ENCODE results near the gene RUNX2.

The RUNX2 gene

DNA sequence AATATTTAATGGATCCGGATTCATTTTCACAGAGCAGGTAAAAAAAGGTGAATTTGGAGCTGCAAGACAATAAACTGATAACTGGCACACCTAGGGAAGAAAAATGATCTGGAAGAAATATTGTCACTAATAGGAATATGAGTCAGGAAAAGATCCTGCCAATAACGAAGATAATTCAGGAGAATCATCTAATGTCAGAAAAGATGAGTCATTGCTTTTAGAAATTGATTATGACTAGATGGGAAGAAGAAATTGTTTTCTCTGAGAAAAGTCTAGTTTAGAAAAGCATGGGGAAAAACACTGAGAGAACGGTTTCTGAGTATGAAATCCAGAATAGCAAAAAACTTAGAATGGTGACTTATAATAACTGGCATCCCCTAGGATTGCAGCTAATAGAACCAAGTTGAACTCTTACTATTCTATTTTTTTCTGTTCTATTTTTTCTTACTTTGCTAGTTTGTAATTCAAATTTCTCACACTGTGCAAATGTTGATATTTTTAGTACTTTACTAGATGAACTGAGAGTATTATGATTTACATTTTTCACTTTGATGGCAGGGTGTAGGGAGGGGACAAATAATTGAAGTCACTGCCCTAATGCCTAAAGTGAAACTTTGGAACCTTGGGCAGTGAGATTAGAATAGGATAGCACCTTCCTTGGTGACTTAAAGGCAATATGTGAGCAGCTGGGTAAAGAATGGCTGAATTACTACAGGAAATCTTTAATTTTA, 87.8 kb downstream of the RUNX2 start:
- DNase-seq (ENCODE audit: low spot score) = no peak

DNA sequence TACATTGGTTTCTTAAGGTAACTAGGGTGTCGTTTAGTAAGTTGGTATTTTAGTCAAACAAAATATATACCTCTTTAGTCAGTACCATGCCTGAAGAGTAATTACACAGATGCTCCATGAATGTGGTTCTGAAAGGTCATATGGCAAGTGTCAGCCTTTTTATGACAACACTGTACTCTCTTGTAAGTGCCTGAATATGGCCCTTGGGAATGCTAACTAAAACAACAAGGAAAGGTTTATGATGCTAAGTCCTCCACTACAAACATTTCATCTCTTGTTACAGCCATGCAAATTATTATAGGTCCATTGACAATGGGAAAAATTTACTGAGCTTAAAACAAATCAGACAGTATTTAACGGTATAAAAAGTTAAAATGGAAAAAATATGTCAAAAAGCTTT, 88.6 kb downstream of the RUNX2 start:
- no peak for DNase-seq (ENCODE audit: low spot score)

DNA sequence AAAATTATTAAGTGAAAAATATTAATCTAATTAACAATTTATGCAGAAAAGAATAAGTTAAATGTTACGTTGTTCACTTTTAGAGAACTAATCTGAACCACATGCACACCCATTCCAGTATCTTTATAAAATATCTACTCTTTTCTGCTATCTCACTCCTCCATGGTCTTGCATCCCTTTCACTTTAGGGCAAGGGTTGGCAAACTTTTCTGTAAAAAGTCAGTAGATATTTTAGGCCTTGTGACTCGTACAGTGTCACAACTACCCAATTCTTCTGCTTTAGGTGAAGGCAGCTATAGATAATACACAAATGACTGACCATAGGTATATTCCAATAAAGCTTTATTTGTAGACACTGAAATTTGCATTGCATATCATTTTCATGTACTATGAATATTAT, 89.3 kb downstream of the RUNX2 start:
- no peak for DNase-seq (ENCODE audit: low spot score)

GRCh38 chr6:45419571-45420082, 91.5 kb downstream of the RUNX2 start:
- DNase-seq (ENCODE audit: low spot score) = no peak

- no peak for DNase-seq (ENCODE audit: low spot score)
Observed at GRCh38 chr6:45420083-45420908, 92.2 kb downstream of the RUNX2 start.

DNA sequence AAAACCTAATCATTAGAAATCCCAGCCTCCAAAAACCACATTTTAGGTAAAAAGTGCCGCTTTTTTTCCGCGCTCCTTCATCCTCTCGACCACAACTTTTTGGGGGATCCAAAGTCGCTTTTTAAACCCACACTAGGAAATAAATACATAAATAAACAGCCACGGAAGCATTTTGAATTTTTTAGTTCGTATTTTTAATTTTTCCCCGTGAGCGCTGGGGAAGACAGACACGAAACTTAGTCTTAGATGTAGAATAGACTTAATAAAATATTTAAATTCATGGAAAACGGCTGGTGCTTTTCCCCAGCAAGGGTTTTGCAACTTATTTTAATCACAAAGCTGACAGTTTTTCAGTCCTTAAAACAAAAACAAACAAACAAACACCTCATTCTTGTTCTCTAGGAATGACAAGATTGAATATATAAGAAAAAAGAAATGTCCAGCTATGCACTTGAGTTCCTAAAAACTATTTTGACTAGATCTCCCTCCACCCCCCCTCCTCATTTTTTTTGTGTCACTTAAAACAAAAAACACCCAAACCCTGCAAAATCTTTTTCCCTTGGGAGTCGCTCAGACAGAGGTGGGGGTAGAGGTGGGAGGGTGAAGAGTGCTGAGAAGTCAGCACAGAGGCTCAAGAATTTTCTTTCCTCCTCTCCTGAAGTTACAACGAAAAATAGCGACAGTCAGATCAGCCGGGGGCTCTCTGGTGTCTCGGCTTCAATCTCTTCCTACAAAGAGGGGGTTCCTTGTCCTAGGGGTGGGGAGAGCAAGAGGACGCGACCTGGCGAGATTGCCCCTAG, 93.0 kb downstream of the RUNX2 start:
- no peak for DNase-seq (ENCODE audit: low spot score)

DNA sequence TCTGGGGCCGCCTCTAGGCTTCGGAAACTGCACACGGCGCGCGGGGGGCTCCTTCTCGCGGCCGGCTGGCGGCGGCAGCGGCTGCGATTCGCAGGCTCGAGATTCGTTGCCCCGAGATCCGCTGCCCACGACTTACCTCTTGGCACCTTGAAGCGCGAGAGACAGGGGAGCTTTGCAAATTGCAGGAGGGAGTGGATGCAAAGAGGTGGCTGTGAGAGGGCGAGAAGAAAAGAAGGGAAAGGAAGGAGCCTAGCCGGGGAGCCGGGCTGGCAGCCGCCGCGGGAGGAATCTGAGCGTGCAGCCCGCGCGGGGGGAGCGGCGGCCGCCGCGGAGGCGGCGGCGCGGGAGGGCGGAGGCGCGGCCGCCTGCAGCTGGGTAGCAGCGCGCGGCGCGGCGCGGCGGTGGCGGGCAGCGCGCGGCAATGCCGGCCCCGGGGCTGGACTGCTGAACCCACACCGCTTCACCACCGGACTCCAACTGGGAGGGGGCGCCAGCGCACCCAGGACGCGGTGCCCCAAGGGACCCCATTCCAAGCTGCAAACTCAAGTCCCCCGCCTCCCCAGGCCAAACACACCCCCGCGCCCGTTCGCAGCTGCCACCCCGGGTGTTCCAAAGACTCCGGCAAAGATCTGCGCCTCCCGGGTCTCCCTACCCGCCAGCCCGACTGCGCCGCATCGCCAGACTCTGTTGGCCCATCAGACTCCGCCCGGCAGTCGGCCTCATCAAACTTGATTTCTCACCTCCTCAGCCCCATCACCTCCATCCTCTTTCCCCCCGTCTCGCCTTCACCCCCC, 93.8 kb downstream of the RUNX2 start:
- peak; percentile 67 for DNase-seq (ENCODE audit: low spot score)

DNA sequence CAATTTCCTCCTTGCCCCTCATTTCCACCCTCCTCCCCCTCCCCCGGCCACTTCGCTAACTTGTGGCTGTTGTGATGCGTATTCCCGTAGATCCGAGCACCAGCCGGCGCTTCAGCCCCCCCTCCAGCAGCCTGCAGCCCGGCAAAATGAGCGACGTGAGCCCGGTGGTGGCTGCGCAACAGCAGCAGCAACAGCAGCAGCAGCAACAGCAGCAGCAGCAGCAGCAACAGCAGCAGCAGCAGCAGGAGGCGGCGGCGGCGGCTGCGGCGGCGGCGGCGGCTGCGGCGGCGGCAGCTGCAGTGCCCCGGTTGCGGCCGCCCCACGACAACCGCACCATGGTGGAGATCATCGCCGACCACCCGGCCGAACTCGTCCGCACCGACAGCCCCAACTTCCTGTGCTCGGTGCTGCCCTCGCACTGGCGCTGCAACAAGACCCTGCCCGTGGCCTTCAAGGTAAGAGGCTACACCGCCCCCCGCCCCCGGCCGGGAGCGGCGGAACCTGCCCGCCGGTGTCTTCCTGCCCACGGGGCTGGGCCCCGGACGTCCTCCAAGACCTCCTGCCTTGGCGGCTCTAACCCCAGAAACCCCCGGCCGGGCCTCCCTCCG, 94.5 kb downstream of the RUNX2 start:
- no peak for DNase-seq (ENCODE audit: low spot score)

GRCh38 chr6:45423111-45423823, 95.1 kb downstream of the RUNX2 start:
- DNase-seq (ENCODE audit: low spot score) = no peak

DNA sequence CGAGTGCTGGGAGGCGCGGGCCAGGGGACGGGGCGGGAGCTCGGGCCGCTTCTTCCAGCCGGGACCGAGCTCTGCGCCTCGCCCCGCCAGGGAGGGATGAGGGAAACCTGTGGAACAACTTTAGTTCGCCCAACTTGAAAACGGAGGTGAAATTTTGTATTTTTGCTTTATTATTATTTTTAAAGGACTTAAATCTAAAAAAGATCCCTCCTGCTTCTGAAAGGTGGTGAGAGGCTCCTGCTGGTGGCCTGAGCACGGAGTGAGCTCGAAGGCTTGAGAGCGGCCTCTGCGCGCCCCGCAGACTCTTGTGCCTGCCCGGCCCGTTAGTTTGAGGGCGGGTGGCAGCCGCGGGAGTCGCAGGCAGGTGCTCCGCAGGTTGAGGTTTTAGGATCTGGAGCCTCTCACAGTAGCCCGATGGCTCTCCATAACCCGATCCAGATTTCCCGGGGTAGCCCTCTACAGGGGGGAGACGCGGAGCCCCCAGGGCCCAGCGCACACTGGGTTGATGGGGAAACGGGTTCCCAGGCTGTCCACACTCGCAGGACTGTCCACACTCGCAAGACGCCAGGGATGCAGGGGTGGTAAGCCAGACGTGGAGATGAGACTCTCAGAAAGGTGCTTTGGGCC, 95.8 kb downstream of the RUNX2 start:
- DNase-seq (ENCODE audit: low spot score) = no peak

DNA sequence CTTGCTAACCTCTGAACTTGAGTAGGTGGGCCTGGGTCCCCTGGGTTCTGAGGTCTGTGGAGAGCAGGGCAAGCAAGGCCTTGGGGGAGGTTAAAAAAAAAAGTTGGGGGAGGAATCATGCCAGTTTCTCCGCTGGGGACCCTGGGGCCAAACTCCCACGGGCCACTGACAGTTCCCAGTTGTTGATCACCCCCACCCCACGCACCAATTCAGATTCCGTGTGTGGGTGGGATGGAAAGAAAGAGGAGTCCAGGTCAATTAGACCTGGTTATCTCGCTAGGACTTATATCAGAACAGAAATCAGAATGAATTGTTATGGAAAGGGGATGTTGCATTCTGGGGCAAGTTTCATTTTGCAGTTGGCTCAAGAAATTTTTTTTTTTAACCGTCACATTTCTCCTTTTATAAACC, 96.3 kb downstream of the RUNX2 start:
- DNase-seq (ENCODE audit: low spot score) = no peak

- no peak for DNase-seq (ENCODE audit: low spot score)
Observed at GRCh38 chr6:45426251-45426650, 98.1 kb downstream of the RUNX2 start.

DNA sequence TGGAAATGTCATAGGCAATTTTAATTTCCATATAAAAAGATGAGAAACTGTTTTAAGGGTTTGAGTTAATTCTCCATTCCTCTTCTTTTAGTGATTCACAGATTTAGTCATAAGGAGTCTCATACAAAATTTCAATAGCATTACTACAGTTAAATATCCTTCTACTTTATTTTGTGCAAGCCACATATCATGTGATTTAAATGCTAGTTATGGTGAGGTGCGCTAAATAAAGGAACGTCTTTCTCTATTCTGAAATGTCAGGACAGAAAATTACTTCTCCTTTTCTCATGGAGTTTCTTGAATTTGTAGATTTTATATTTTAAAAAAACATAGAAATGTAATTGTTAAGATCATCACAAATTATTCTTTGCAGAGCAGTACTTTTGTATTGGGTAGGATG, 99.6 kb downstream of the RUNX2 start:
- no peak for DNase-seq (ENCODE audit: low spot score)

DNA sequence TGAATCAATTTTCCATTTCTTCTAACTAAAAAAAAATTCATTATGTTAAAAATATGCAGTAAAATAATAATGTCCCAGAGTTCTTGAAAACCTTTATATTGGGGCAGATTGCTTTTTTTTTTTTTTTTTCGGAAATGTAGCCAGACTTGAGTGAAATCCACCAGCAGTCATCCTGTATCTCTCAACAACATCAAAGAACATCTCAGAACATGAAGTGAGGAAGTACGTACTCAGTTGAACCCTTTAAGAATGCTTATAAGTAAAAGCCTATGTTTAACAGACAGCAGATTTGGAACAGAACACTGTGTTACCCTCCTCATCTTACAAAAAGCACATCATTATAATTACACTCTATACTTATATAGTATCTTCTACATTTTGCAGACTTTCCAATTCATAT, 100.6 kb downstream of the RUNX2 start:
- no peak for DNase-seq (ENCODE audit: low spot score)

DNA sequence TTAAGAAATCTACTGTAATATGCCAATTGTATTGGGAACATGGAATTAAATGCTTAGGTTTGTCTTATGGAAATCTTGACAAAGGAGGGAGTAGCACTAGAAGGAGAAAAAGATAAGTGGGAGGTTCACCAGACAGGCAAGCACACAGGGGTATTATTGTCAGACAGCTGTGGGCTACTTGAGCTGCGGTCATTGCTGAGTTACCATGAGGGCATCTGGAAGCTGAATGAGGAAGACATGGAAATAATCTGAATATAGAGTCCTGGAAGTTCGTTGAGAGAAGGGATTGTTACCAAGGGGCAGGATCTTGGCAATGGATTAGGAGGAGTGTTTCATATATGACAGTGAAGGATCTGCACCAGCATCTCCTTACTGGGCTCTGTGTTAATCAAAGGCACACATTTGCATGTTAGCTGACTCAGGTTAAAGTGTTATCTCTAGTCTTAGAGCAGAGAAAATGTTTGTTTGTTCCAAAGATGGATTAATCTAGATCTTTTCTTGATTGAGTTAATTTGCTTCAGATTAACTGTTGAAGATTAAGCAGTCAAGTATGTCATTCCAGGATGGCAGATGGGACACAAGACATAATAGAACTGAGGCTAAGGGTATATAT, 102.6 kb downstream of the RUNX2 start:
- no peak for DNase-seq (ENCODE audit: low spot score)

GRCh38 chr6:45431317-45432065, 103.4 kb downstream of the RUNX2 start:
- no peak for DNase-seq (ENCODE audit: low spot score)

GRCh38 chr6:45432977-45433376, 104.8 kb downstream of the RUNX2 start:
- no peak for DNase-seq (ENCODE audit: low spot score)

GRCh38 chr6:45433533-45434380, 105.6 kb downstream of the RUNX2 start:
- DNase-seq (ENCODE audit: low spot score) = no peak
